ENCODE measurements around the gene KLF17.
"Not testable (repeated sequence)": the region's sequence is repeated elsewhere in the genome, so short reads cannot be mapped to it uniquely, and the experiment has no call there.

The KLF17 gene

GRCh38 chr1:44135886-44136285 is 17.3 kb downstream of the KLF17 start:
- H3K4me3 ChIP-seq (replicated peaks; ENCODE audit: low read depth, low read length), result no peak overlapping the region
- TF ChIP-seq, protein P1, sequence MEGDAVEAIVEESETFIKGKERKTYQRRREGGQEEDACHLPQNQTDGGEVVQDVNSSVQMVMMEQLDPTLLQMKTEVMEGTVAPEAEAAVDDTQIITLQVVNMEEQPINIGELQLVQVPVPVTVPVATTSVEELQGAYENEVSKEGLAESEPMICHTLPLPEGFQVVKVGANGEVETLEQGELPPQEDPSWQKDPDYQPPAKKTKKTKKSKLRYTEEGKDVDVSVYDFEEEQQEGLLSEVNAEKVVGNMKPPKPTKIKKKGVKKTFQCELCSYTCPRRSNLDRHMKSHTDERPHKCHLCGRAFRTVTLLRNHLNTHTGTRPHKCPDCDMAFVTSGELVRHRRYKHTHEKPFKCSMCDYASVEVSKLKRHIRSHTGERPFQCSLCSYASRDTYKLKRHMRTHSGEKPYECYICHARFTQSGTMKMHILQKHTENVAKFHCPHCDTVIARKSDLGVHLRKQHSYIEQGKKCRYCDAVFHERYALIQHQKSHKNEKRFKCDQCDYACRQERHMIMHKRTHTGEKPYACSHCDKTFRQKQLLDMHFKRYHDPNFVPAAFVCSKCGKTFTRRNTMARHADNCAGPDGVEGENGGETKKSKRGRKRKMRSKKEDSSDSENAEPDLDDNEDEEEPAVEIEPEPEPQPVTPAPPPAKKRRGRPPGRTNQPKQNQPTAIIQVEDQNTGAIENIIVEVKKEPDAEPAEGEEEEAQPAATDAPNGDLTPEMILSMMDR (IDR thresholded peaks at IDR 0.05; ENCODE audit: insufficient read depth, low read length, poor library complexity, severe bottlenecking), result no peak

GRCh38 chr1:44138239-44138638 is 19.6 kb downstream of the KLF17 start:
- Histone ChIP-seq H3K27me3 (replicated peaks; ENCODE audit: control insufficient read depth, insufficient read depth, low read length) (peaks cover 2% of the 10 kb centered on the region; the same call in 1 of the 2 replicates), H3K4me3 (replicated peaks; ENCODE audit: low read depth, low read length) (no peak overlapping the region), H3K36me3 (ENCODE audit: control insufficient read depth, insufficient read depth, low read length) (no peaks in the 10 kb centered on the region)
- no peak for DNase-seq (ENCODE audit: extremely low read depth, insufficient read length)
- TF ChIP-seq, protein P1 (IDR thresholded peaks at IDR 0.05; ENCODE audit: insufficient read depth, low read length, poor library complexity, severe bottlenecking), result no peak

More at GRCh38 chr1:44135886-44136285, 17.3 kb downstream of the KLF17 start:
- peaks cover 2% of the 10 kb centered on the region for H3K27me3 ChIP-seq (replicated peaks; ENCODE audit: control insufficient read depth, insufficient read depth, low read length)
- no peaks in the 10 kb centered on the region for H3K36me3 ChIP-seq (ENCODE audit: control insufficient read depth, insufficient read depth, low read length)
- DNase-seq (ENCODE audit: extremely low read depth, insufficient read length), result no peak

GRCh38 chr1:44139565-44139964 is 20.9 kb downstream of the KLF17 start:
- not testable (repeated sequence) for H3K4me3 ChIP-seq (replicated peaks; ENCODE audit: low read depth, low read length); H3K36me3 ChIP-seq (ENCODE audit: control insufficient read depth, insufficient read depth, low read length); DNase-seq (ENCODE audit: extremely low read depth, insufficient read length); H3K27me3 ChIP-seq (replicated peaks; ENCODE audit: control insufficient read depth, insufficient read depth, low read length)

DNA sequence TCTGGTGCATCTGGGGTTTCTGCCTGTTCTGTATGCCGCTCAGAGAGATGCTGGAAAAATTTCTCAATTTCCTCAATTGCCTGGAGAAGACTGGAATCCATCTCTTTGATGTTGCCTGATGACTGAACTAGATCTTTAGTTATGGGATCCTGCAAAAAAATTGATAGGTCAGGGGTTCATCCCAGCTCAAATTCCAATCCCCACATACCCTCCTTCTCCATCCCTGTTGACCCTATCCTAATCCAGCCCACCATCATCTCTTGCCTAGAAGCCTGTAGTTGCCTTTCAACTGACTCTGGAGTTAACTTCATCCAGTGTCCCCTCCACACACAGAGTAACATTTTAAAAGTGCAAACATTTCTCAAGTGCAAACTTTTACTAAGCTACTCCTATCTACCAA is 22.9 kb downstream of the KLF17 start, which contains the start of gene KLF18:
Gene KLF18 (minus strand): TSS at position 101 of the 400 bp plus-strand sequence. CDS start 0 bp downstream, at position 101.
- H3K4me3 ChIP-seq (replicated peaks; ENCODE audit: low read depth, low read length), result no peak within 1 kb of the TSS
- peaks cover 1% of the 10 kb centered on the region; the same call in 1 of the 2 replicates for H3K27me3 ChIP-seq (replicated peaks; ENCODE audit: control insufficient read depth, insufficient read depth, low read length)
- no peak for DNase-seq (ENCODE audit: extremely low read depth, insufficient read length)
- TF ChIP-seq, protein P1 (IDR thresholded peaks at IDR 0.05; ENCODE audit: insufficient read depth, low read length, poor library complexity, severe bottlenecking), result no peak
- H3K36me3 ChIP-seq (ENCODE audit: control insufficient read depth, insufficient read depth, low read length), result no peaks in the 10 kb centered on the region

DNA sequence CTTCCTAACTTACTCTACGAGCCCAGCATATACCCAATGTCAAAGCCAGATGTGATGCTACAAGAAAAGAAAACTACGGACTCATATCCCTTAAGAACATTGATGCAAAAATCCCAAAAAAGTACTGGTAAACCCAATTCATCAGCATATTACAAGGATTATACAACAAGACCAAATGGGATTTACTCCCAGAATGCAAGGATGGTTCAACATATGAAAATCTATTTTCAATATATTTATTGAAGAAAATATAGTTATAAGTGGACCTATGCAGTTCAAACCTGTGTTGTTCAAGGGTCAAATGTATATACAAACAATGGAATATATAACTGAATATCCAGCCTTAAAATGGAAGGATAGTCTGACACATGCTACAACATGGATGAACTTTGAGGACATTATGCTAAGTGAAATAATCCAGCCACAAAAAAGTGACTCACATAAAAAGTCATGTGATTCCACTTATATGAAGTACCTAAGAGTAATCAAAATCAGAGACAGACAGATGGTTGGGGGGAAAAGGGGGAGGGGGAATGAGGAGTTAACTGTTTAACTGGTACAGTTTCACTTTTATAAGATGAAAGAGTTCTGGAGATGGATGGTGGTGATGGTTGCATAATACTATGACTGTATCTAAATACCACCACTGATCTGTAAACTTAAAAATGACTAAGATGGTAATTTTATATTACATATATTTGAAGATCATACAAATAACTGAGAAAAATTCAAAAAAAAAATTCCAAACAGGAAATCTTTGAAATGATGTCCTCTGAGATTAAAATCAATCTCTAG is 26.5 kb downstream of the KLF17 start:
- DNase-seq (ENCODE audit: extremely low read depth, insufficient read length), result no peak
- TF ChIP-seq, protein P1 (IDR thresholded peaks at IDR 0.05; ENCODE audit: insufficient read depth, low read length, poor library complexity, severe bottlenecking), result no peak
- H3K36me3 ChIP-seq (ENCODE audit: control insufficient read depth, insufficient read depth, low read length), result no peaks in the 10 kb centered on the region

DNA sequence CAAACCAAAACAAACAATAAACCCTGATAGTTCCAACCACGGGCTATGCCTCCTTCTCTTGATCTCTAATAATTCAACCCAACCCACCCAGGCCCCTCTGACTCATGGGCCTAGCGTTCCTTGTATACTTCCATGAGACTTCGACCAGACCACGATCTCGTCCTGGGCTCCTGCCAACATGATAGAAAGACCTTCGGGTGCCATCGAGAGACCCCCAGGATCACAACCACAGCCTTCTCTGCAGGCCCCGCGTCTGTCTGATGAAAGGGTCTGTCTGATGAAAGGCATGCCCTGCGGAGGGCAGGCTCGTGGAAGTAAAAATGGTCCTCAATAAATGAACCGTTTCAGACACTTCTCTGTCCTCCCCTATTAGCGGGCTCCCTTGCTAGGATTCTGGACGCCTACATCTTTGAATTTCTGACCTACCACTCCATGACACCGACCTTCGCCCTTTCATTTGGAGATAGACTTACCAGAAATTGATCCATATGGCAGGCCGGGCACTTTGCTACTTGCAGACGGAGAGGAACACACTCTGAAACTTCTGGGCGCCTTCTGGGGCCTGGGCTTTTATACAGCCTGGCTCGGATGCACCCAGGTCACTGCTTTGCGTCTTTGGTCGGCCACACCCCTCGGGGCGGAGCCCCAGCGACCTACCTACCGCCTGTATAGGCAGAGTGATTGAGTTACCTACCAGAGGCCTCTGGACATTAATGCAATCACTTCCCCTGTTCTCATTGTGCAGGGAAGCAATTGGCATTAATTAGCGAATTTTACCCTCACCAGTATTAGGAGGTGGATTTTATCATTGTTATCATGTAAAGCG is 28.1 kb downstream of the KLF17 start:
- Histone ChIP-seq H3K4me3 (replicated peaks; ENCODE audit: low read depth, low read length) (no peak overlapping the region), H3K36me3 (ENCODE audit: control insufficient read depth, insufficient read depth, low read length) (no peaks in the 10 kb centered on the region), H3K27me3 (replicated peaks; ENCODE audit: control insufficient read depth, insufficient read depth, low read length) (no peaks in the 10 kb centered on the region)
- no peak for DNase-seq (ENCODE audit: extremely low read depth, insufficient read length)
- TF ChIP-seq, protein P1 (IDR thresholded peaks at IDR 0.05; ENCODE audit: insufficient read depth, low read length, poor library complexity, severe bottlenecking), result no peak

More for the DNA sequence above, 26.5 kb downstream of the KLF17 start:
- H3K4me3 ChIP-seq (replicated peaks; ENCODE audit: low read depth, low read length), result no peak overlapping the region
- no peaks in the 10 kb centered on the region for H3K27me3 ChIP-seq (replicated peaks; ENCODE audit: control insufficient read depth, insufficient read depth, low read length)

All from GM06990 (cell line).